Activated naive CD4-positive, alpha-beta T cell treated with anti-CD3 and anti-CD28 coated beads, Interleukin-2, amount 50 U/mL, for 24 hours (primary cell): ENCODE measurements around the gene SVIL.
"Not testable (repeated sequence)": the region's sequence is repeated elsewhere in the genome, so short reads cannot be mapped to it uniquely, and the experiment has no call there.

ENCODE experiments used
- H3K27ac Mint-ChIP-seq: one replicate; pipeline ENCODE4 v1.8.0; 2021; ENCODE audit warnings: mild to moderate bottlenecking, mixed read lengths
- H3K27me3 Mint-ChIP-seq: one replicate; pipeline ENCODE4 v1.8.0; 2021; ENCODE audit warnings: mixed read lengths
- H3K36me3 Mint-ChIP-seq: one replicate; pipeline ENCODE4 v1.8.0; 2021; ENCODE audit warnings: mixed read lengths
- H3K4me1 Mint-ChIP-seq: one replicate; pipeline ENCODE4 v1.8.0; 2021; ENCODE audit warnings: mixed read lengths
- H3K4me3 Mint-ChIP-seq: one replicate; pipeline ENCODE4 v1.8.0; 2021; ENCODE audit warnings: mild to moderate bottlenecking, mixed read lengths
- H3K9me3 Mint-ChIP-seq: one replicate; pipeline ENCODE4 v1.8.0; 2021; ENCODE audit warnings: mixed read lengths

SVIL gene

DNA sequence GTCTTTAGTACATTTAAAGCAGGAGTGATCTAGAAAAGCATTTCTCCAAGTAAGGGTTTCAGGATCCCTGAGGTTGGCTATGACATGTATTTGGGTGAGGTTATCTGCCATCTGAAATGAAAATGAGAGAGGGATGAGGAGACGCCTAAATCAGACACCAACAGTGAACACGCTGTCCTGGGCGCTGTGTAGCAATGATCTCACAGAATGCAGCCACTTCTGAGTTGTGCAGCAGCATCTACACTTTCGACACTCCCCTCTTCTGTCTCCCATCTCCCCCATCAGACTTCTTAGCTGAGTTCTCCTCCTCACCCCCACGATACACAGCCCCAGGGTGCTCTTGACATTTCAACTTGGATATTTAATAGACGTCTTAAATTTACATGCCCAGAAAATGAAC lies 95.4 kb downstream of the SVIL start:
- H3K9me3 Mint-ChIP-seq: no peaks in the 10 kb centered on the region
- H3K4me3 Mint-ChIP-seq: no peak overlapping the region
- peaks cover 15% of the 10 kb centered on the region for H3K4me1 Mint-ChIP-seq
- peaks cover 16% of the 10 kb centered on the region for H3K36me3 Mint-ChIP-seq
- peak overlapping the region; percentile 44 for H3K27ac Mint-ChIP-seq
- no peaks in the 10 kb centered on the region for H3K27me3 Mint-ChIP-seq

GRCh38 chr10:29537799-29538198 lies 97.0 kb downstream of the SVIL start:
- H3K27me3 Mint-ChIP-seq: no peaks in the 10 kb centered on the region
- no peaks in the 10 kb centered on the region for H3K9me3 Mint-ChIP-seq
- H3K4me3 Mint-ChIP-seq: no peak overlapping the region
- peaks cover 13% of the 10 kb centered on the region for H3K36me3 Mint-ChIP-seq
- H3K27ac Mint-ChIP-seq: no peak overlapping the region
- H3K4me1 Mint-ChIP-seq: peaks cover 13% of the 10 kb centered on the region

DNA sequence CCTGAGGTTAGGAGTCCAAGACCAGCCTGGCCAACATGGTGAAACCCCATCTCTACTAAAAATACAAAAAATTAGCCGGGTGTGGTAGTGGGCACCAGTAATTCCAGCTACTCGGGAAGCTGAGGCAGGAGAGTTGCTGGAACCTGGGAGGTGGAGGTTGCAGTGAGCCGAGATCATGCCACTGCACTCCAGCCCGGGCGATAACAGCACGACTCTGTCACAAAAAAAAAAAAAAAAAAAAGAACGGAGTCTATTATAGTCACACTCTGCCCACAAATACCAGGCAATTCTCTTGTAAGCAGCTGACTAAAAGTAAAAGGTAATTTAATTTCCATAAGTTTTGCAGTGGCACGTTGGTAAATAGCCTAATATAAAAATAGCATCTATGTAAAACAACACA lies 98.1 kb downstream of the SVIL start:
- H3K27ac Mint-ChIP-seq, H3K4me3 Mint-ChIP-seq, H3K9me3 Mint-ChIP-seq, H3K27me3 Mint-ChIP-seq: not testable (repeated sequence)
- H3K36me3 Mint-ChIP-seq: peaks cover 13% of the 10 kb centered on the region
- H3K4me1 Mint-ChIP-seq: peaks cover 13% of the 10 kb centered on the region

GRCh38 chr10:29535778-29536453 lies 98.9 kb downstream of the SVIL start:
- H3K4me1 Mint-ChIP-seq: peaks cover 13% of the 10 kb centered on the region
- peaks cover 15% of the 10 kb centered on the region for H3K36me3 Mint-ChIP-seq
- H3K27ac Mint-ChIP-seq: no peak overlapping the region
- H3K9me3 Mint-ChIP-seq: no peaks in the 10 kb centered on the region
- no peaks in the 10 kb centered on the region for H3K27me3 Mint-ChIP-seq
- no peak overlapping the region for H3K4me3 Mint-ChIP-seq

- Mint-ChIP-seq H3K4me3 (no peak overlapping the region), H3K27ac (no peak overlapping the region), H3K9me3 (no peaks in the 10 kb centered on the region), H3K4me1 (peaks cover 13% of the 10 kb centered on the region), H3K27me3 (no peaks in the 10 kb centered on the region), H3K36me3 (peaks cover 13% of the 10 kb centered on the region)
These were observed 99.6 kb downstream of the SVIL start for GRCh38 chr10:29535012-29535777.

DNA sequence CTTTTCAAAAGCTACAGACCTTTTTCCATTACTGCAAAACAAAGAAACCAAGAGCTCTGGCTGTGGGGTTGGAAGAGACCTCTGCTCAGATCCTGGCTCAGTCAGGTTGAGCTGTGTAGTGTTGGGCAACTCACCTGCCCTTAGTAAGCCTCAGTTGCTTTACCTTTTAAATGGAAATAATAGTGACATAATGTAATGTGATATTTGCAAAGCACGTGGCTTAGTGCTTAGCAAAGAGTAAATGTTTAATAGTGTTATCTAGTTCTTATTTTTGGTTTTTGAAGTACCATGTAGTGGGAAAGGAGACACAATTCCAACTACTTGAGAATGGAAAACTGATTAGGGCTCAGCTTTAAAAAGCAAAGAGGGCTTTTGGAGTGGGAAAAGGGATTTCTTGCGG lies 100.2 kb downstream of the SVIL start:
- peaks cover 9% of the 10 kb centered on the region for H3K36me3 Mint-ChIP-seq
- H3K27ac Mint-ChIP-seq: peak overlapping the region; percentile 81
- H3K4me3 Mint-ChIP-seq: no peak overlapping the region
- peaks cover 9% of the 10 kb centered on the region for H3K4me1 Mint-ChIP-seq
- no peaks in the 10 kb centered on the region for H3K9me3 Mint-ChIP-seq
- no peaks in the 10 kb centered on the region for H3K27me3 Mint-ChIP-seq

DNA sequence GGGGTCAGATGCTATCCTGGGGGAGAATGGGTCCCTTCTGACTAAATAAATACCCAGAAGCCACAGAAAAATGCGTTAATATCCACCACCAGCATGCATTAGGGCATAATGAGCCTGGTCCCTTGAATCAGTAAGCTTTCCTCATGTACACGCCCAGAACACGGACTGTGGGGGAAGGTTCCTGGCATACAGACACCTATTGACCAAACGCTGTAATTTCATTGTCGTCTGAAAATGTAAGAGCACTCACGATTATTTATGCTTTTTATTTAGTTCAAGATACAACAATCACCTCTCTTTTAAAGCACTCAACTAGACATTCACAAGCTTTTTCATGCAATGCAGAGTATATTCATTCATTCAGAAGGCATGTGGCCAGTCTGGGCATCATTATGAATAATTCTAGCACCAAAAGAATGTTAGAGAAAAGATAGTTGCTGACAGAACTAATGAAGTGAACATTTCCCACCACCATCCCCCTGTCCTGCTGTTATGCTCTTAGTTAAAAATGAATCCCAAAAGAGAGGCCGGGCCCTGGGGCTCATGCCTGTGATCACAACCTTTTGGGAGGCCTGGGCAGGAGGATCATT lies 101.0 kb downstream of the SVIL start:
- Mint-ChIP-seq H3K9me3 (no peaks in the 10 kb centered on the region), H3K36me3 (peaks cover 6% of the 10 kb centered on the region), H3K27me3 (no peaks in the 10 kb centered on the region), H3K4me1 (peaks cover 8% of the 10 kb centered on the region), H3K4me3 (no peak overlapping the region), H3K27ac (no peak overlapping the region)

DNA sequence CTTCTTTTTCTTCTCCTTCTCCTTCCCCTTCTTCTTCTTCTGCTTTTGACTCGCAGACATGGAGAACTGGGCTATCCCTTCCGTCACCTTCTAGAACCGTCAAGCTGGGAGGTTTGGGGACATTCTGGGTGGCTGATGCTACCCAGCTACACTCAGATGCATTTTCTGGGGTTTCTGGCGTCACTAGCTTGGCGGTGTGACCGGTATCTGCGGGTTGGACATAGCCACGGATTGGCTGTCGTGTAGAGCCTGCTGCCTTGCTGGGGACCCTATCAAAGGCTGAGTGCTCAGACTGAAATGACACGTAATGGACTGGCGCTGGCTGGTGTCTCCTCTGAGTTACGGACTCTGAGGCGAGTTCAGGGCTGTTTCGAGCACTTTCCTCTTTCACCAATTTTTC lies 101.7 kb downstream of the SVIL start:
- H3K36me3 Mint-ChIP-seq: peaks cover 4% of the 10 kb centered on the region
- H3K4me1 Mint-ChIP-seq: peaks cover 8% of the 10 kb centered on the region
- H3K27me3 Mint-ChIP-seq: no peaks in the 10 kb centered on the region
- H3K4me3 Mint-ChIP-seq: no peak overlapping the region
- no peaks in the 10 kb centered on the region for H3K9me3 Mint-ChIP-seq
- peak overlapping the region; percentile 35 for H3K27ac Mint-ChIP-seq

- Mint-ChIP-seq H3K36me3 (peaks cover 4% of the 10 kb centered on the region), H3K4me3 (no peak overlapping the region), H3K9me3 (no peaks in the 10 kb centered on the region), H3K27ac (no peak overlapping the region), H3K4me1 (peaks cover 8% of the 10 kb centered on the region), H3K27me3 (no peaks in the 10 kb centered on the region)
These were observed 102.4 kb downstream of the SVIL start for GRCh38 chr10:29532256-29532878.

- Mint-ChIP-seq H3K27me3 (no peaks in the 10 kb centered on the region), H3K36me3 (peaks cover 7% of the 10 kb centered on the region), H3K9me3 (no peaks in the 10 kb centered on the region), H3K4me1 (peaks cover under 1% of the 10 kb centered on the region), H3K27ac (no peak overlapping the region), H3K4me3 (no peak overlapping the region)
These were observed 104.4 kb downstream of the SVIL start for GRCh38 chr10:29530112-29530976.

GRCh38 chr10:29529146-29529545 lies 105.6 kb downstream of the SVIL start:
- Mint-ChIP-seq H3K27me3 (no peaks in the 10 kb centered on the region), H3K4me3 (no peak overlapping the region), H3K36me3 (peaks cover 7% of the 10 kb centered on the region), H3K4me1 (no peaks in the 10 kb centered on the region), H3K9me3 (no peaks in the 10 kb centered on the region), H3K27ac (no peak overlapping the region)

GRCh38 chr10:29525762-29526161 lies 109.0 kb downstream of the SVIL start:
- no peak overlapping the region for H3K27ac Mint-ChIP-seq
- H3K4me1 Mint-ChIP-seq: no peaks in the 10 kb centered on the region
- no peak overlapping the region for H3K4me3 Mint-ChIP-seq
- no peaks in the 10 kb centered on the region for H3K9me3 Mint-ChIP-seq
- H3K36me3 Mint-ChIP-seq: peaks cover 16% of the 10 kb centered on the region
- no peaks in the 10 kb centered on the region for H3K27me3 Mint-ChIP-seq

DNA sequence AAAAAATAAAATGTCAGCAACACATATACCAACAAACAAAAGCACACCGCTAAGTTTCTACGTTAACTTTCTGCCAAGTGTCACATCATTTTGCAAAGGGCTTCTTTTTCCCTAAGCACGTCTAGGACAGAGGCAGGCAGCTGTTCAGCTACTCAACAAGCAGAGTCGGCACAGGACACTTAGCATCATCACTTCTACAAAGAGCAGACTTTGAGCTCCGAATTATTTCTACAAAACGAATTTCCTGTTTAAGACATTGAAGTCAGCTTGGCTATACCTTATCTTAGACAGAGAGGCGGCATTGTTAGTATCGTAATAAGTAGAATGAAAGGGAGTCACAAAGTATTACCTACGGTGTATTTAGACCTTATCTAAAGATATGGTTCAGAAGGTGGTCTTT lies 110.1 kb downstream of the SVIL start:
- Mint-ChIP-seq H3K36me3 (peaks cover 17% of the 10 kb centered on the region), H3K27ac (no peak overlapping the region), H3K4me1 (no peaks in the 10 kb centered on the region)

GRCh38 chr10:29524294-29524693 lies 110.5 kb downstream of the SVIL start:
- no peaks in the 10 kb centered on the region for H3K4me1 Mint-ChIP-seq
- peaks cover 17% of the 10 kb centered on the region for H3K36me3 Mint-ChIP-seq
- H3K4me3 Mint-ChIP-seq: no peak overlapping the region
- no peaks in the 10 kb centered on the region for H3K27me3 Mint-ChIP-seq
- H3K9me3 Mint-ChIP-seq: no peaks in the 10 kb centered on the region
- H3K27ac Mint-ChIP-seq: no peak overlapping the region

More for the DNA sequence above, 110.1 kb downstream of the SVIL start:
- Mint-ChIP-seq H3K4me3 (no peak overlapping the region), H3K27me3 (no peaks in the 10 kb centered on the region), H3K9me3 (no peaks in the 10 kb centered on the region)

GRCh38 chr10:29522918-29523317 lies 111.9 kb downstream of the SVIL start:
- no peak overlapping the region for H3K4me3 Mint-ChIP-seq
- no peaks in the 10 kb centered on the region for H3K4me1 Mint-ChIP-seq
- H3K27me3 Mint-ChIP-seq: no peaks in the 10 kb centered on the region
- H3K27ac Mint-ChIP-seq: no peak overlapping the region
- peaks cover 21% of the 10 kb centered on the region for H3K36me3 Mint-ChIP-seq
- H3K9me3 Mint-ChIP-seq: no peaks in the 10 kb centered on the region
